GM18873 (cell line): Measurements from ENCODE around the gene USP32.
"Not testable (repeated sequence)": the region's sequence is repeated elsewhere in the genome, so short reads cannot be mapped to it uniquely, and the experiment has no call there.

Experiments
- ATAC-seq: cut with Tn5 transposase; IDR thresholded peaks from one replicate; pipeline ENCODE4 v1.9.1; 2021; ENCODE audit warnings: mild to moderate bottlenecking, moderate library complexity, moderate number of reproducible peaks; ENCODE audit not compliant: unreplicated experiment, low FRiP score

The USP32 gene

GRCh38 chr17:60248618-60249289 is 143.2 kb downstream of the USP32 start:
- ATAC-seq = no peak

DNA sequence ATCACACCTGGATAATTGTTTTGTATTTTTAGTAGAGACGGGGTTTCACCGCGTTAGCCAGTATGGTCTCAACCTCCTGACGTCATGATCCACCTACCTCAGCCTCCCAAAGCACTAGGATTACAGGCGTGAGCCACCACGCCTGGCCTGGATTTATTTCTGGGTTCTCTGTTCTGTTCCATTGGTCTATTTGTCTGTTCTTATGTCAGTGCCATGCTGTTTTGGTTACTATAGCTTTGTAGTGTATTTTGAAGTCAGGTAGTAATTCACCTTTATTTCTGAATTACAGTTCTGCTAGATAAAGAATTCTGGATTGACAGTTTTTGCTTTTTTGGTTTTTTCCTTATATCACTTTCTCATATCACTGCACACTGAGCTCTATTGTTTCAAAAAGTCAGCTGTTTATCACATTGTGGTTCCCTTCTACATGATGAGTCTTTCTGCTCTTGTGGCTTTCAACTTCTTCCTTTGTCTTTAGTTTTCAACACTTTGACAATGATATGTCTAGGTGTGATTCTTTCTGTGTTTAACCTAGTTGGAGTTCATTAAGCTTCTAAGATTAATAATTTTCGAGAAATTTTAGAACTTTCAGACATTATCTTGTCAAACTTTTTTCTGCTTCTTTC is 144.0 kb downstream of the USP32 start:
- ATAC-seq = no peak

DNA sequence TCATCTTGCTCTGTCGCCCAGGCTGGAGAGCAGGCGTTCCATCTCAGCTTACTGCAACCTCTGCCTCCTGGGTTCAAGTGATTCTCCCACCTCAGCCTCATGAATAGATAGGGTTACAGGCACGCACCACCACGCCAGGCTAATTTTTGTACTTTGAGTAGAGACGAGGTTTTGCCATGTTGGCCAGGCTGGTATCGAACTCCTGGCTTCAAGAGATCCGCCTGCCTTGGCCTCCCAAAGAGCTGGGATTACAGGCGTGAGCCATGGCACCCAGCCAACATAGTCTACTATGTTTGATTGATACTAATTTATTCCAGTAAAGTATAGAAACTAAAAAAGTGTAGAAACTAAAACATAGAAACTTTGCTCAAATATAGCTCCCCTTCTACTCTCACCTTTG is 147.3 kb downstream of the USP32 start:
- ATAC-seq = no peak

GRCh38 chr17:60240290-60240689 is 151.6 kb downstream of the USP32 start:
- no peak for ATAC-seq

DNA sequence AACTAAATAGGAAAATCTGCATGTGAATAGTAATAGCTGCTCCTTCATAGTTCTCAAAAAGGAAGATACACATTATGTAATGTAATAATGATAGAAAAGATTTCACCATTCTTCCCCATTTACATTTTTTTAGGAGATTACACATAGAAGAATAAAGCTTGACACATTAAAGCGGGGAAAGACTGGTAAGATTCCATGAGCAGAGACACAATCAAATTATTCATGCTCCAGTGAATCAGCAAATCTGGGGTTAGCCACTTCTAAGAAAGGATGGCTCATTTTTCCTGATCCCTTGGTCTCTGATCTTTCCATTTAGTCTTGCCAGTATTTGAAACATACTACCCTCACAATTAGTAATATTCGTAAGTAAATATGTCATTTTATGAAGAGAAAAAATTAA is 160.2 kb downstream of the USP32 start:
- ATAC-seq = no peak

GRCh38 chr17:60231234-60231633 is 160.7 kb downstream of the USP32 start:
- no peak for ATAC-seq

DNA sequence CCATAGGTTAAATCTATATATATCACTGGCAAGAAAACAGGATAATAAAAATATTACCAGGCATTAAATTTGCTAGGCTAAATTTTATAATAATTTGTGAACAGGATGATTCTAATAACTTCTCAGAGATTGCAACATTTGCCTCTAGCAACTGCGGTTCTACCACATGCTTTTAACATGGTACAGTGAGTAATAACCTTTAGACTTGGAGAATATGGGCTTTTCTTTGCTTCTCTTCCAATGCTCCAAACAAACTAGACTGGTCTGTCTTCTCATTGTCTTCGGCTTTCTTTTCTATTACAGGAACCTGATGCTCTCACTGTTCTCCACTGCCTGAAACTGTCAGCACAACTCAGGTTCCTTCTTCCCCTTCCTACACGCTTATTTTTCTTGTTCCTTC is 161.6 kb downstream of the USP32 start:
- no peak for ATAC-seq

DNA sequence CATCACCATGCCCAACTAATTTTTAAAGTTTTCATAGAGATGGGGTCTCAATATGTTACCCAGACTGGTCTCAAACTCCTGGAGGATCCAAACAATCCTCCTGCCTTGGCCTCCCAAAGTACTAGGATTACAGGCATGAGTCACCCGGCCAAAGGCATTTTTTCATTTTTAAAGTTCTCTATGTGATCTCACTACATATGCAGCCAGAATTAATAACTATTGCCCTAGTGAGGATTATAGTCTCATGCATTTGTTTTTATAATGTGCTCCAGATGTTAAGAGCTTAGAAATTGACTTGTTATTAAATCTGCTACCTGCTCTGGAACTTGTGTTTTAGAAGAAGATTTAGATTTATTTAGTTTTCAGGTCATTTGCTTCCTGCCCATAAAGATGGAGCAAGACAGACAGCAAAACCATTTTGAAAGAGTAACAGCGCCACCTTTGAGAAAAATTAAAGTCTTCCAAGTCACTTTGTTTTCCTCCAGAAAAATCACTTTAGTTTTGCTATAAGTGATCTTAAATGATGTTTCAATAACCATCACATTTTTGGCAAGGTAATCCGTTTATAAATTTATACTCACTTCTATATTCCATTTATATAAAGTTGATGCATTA is 162.6 kb downstream of the USP32 start:
- ATAC-seq = no peak

DNA sequence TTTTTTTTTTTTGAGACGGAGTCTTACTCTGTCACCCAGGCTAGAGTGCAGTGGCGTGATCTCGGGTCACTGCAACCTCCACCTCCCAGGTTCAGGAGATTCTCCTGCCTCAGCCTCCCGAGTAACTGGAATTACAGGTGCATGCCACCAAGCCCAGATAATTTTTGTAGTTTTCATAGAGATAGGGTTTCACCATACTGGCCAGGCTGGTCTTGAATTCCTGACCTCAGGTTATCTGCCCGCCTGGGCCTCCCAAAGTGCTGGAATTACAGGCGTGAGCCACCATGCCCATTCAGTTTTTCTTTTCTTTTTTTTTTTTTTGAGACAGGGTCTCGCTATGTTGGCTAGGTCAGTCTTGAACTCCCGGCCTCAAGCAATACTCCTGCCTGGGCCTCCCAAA is 164.7 kb downstream of the USP32 start:
- ATAC-seq = not testable (repeated sequence)

DNA sequence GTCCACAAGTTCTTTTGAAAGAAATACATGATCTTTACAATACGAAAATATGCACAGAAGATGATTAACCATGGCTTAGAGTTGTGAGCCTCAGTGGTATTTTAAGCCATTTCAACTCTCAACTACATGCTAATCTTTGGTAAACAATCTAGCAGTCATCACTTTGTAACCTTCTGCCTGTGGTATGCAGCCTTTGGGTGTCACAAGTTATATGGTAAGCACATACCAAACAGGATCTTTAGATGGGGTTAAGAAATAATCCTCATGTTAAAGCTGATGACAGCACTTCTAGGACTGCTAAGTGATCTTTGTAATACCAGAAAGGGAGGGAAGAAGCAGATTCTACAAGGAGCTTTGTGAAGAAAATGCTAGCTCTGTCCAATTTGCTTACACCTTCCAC is 167.9 kb downstream of the USP32 start:
- no peak for ATAC-seq

DNA sequence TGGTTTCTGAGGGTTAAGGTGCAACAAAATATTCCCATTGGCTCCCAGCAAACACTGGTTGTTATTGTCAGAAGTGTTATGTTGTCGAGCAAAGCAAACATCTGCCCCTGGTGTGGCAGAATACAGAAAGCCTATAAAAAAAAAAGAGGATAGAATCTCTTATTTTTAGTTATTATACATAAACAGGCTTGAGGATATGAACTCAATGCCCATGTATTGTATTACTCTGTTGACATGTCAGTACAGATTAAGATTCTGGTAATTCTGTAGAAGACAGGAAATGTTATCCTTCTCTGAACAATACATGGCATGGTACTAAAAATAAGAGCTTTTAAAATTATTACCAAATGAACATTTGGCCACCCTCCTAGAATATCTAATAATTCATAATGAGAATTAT is 168.5 kb downstream of the USP32 start:
- no peak for ATAC-seq

DNA sequence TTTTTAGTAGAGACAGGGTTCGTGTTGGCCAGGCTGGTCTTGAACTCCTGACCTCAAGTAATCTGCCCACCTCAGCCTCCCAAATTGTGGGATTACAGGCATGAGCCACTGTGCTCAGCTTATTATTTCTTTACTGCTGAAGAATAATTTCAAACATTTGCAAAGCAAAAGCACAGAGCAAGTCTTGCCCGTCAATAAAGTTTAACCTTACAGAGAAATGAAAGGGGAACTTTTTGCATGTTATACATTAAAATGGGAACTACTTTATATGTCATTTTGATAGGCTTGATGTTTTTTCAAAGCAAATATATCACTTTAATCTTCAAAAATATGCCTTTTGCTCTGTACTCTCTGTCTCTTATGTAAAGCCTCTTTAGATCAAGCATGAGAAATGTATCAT is 173.2 kb downstream of the USP32 start:
- not testable (repeated sequence) for ATAC-seq

DNA sequence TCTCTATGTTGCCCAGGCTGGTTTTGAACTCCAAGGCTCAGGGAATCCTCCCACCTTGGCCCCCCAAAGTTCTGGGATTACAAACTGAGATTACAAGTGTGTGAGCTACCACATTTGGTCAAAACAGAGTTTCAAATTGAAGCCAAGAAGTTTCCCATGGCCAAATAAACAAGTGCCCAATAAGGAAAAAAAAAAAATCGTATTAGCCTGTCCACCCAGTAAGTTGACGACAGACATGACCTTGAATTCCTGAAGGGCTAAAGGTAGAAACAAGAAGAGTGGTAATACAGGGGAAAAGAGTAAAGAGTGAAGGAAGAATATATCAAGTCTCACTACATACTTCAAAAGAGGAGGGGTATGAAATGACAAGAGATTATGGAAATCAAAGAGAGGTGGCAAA is 176.0 kb downstream of the USP32 start:
- not testable (repeated sequence) for ATAC-seq

- not testable (repeated sequence) for ATAC-seq
Observed at GRCh38 chr17:60211282-60211681, 180.7 kb downstream of the USP32 start.

DNA sequence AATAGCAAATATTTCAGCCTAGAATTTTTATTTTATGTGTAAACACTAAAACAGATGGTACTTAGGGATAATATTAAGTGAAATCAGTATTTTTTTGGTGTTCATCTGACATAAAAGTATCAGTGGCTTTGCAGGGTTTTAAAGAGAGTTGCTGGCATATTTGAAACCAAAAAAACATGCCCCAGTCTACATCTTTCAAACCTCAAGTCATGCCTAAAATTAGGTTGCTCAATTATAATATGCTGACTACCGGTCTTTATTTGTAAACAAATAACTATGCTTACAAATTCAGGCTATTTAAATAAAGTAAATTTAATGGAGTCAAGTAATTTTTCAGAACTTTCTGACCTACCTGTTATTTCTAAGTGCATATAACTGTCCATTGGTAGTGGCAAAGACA is 183.6 kb downstream of the USP32 start:
- not testable (repeated sequence) for ATAC-seq

- ATAC-seq = not testable (repeated sequence)
Observed at GRCh38 chr17:60205782-60206181, 186.2 kb downstream of the USP32 start.

DNA sequence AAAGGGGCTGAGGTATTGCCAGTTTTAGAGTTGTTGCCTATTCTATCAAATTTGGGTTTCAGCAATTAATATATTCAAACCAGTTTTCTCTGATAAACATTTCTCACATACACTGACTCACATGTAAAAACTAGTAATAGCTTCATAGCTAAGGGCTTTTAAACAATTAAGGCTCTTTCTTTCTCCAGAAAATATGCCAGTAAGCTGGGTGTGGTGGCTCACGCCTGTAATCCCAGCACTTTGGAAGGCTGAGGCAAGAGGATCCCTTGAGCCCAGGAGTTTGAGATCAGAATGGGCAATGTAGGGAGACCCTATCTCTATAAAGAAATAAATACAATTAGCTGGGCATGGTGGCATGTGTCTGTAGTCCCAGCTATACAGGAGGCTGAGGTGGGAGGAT is 193.3 kb downstream of the USP32 start:
- ATAC-seq = not testable (repeated sequence)

DNA sequence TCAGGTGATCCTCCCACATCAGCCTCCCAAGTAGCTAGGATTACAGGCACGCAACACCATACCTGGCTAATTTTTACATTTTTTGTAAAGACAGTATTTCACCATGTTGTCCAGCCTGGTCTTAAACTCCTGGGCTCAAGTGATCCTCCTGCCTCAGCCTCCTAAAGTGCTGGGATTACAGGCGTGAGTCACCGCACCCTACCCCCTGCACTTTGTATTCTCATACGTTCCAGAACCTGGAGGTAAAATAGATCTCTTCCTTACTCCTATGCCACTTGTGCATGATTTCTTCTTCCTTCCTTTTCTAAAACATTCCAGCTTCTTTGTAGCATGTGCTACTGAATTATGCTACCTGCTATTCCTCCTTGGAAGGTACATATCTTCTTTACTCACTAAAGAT is 197.8 kb downstream of the USP32 start:
- ATAC-seq = not testable (repeated sequence)

- no peak for ATAC-seq
Observed at GRCh38 chr17:60193482-60193881, 198.5 kb downstream of the USP32 start.

DNA sequence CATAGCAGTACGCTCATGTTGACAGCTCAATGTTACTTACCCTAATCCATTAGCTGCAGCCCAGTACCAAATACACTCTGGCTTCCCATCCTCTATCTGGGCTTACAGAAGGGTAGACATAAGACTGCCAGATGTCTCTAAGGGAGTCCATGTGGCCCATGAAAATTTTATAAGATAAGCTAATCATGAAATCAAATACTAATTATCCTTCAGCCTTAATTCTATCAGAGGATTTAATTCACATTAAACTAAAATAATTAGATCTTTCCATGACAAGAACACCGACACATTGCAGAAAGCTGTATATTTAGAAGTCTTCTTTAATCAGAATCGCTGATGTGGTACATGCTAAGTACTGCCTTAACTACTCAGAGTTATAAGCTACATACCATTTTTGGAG is 198.9 kb downstream of the USP32 start:
- ATAC-seq = not testable (repeated sequence)

- ATAC-seq = not testable (repeated sequence)
Observed at GRCh38 chr17:60190032-60190431, 201.9 kb downstream of the USP32 start.

DNA sequence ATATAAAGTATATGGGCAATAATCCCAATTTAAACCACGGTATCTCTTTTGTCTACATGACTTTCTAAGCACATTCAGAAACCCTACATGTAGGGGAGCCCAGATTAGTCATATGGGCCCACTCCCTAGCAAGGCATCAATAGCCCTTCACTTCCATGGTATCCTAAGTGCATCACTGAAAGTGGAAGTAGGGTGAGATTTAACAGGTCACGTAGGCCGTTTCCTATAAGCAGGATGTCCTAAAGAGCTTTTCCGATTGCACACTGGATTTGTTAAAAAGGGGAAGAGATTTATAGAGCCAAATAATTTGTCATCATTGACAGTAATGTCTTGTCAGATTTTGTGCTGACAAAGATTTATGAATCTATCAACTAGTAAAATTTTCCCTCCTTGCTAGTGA is 203.2 kb downstream of the USP32 start:
- ATAC-seq = no peak
